Adrenal gland (tissue), 5 donors: Measurements from ENCODE around the gene WWP2.

ENCODE experiments used
- POLR2A ChIP-seq, 2 donors: fragments of 450-650 bp; IDR thresholded peaks; one replicate each; pipeline ENCODE4 v1.6.1; 2017; ENCODE audit warnings: antibody characterized with exemption in 2 of 2, mild to moderate bottlenecking in 2 of 2, moderate library complexity in 1 of 2
- TF ChIP-seq, protein P1 (sequence below), 6 experiments: fragments of 450-650 bp in 4 of 6; fragments of 200-600 bp in 2 of 6; sonication (generic) in 1 of 6; IDR thresholded peaks; 1 replicate in 5 of 6; 2 replicates in 1 of 6; pipeline versions ENCODE4 v1.5.1 to v1.8.0; 2016 to 2021; ENCODE audit warnings: antibody characterized with exemption in 6 of 6, mild to moderate bottlenecking in 2 of 6, moderate library complexity in 1 of 6
- donor health status: DM: no; HTN: no; CAD: no.

DNA sequence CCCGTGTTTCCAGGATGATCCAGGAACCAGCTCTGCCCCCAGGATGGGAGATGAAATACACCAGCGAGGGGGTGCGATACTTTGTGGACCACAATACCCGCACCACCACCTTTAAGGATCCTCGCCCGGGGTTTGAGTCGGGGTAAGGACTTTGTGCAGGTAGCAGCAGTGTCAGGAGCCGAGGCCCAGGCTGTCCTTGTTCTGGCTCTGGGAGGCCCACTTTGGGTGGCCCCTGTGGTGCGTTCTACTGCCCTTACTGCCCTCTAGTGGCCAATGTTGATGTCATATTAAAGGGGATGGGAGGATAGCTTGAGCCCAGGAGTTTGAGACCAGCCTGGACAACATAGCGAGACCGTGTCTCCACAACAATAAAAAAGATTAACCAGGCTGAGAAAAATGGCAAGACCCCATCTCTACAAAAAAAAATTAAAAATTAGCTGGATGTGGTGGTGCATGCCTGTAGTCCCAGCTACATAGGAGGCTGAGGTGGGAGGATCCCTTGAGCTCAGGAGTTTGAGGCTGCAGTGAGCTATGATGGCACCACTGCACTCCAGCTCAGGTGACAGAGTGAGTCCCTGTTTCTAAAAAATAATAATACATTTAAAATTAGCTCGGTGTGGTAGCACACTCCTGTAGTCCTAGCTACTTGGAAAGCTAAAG is 168.1 kb downstream of the WWP2 start:
- TF ChIP-seq, protein P1, sequence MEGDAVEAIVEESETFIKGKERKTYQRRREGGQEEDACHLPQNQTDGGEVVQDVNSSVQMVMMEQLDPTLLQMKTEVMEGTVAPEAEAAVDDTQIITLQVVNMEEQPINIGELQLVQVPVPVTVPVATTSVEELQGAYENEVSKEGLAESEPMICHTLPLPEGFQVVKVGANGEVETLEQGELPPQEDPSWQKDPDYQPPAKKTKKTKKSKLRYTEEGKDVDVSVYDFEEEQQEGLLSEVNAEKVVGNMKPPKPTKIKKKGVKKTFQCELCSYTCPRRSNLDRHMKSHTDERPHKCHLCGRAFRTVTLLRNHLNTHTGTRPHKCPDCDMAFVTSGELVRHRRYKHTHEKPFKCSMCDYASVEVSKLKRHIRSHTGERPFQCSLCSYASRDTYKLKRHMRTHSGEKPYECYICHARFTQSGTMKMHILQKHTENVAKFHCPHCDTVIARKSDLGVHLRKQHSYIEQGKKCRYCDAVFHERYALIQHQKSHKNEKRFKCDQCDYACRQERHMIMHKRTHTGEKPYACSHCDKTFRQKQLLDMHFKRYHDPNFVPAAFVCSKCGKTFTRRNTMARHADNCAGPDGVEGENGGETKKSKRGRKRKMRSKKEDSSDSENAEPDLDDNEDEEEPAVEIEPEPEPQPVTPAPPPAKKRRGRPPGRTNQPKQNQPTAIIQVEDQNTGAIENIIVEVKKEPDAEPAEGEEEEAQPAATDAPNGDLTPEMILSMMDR (IDR thresholded peaks at IDR 0.05), result peak; percentile 66 to 82 (median 74)
- no peak for TF ChIP-seq POLR2A (IDR thresholded peaks at IDR 0.05)
